Neural progenitor cell (in vitro differentiated cells): ENCODE results near the gene BMP2K. TPM values are rescaled to one million over a fixed set of nuclear protein-coding genes. Genes with fewer than 3 reads are reported as not detected.

Experiments used
- DNase-seq: peaks from one replicate; pipeline ENCODE4 v3.0.0-alpha.2; 2016; ENCODE audit warnings: low spot score
- H2AFZ ChIP-seq: fragments of 200-600 bp; sonication (generic); replicated peaks from 2 replicates; pipeline ENCODE4 v1.6.1; 2016; ENCODE audit warnings: antibody characterized with exemption
- H3F3A ChIP-seq: fragments of 200-600 bp; sonication (generic); 2 replicates; pipeline ENCODE4 v1.6.1; 2016; ENCODE audit warnings: antibody characterized with exemption, low read depth
- H3K27ac ChIP-seq: fragments of 200-600 bp; sonication (generic); 2 replicates; pipeline ENCODE4 v1.5.1; 2016; ENCODE audit warnings: mild to moderate bottlenecking
- H3K27me3 ChIP-seq: fragments of 200-600 bp; sonication (generic); 2 replicates; pipeline ENCODE4 v1.6.1; 2016; ENCODE audit warnings: mild to moderate bottlenecking, moderate library complexity
- H3K36me3 ChIP-seq: fragments of 200-600 bp; sonication (generic); 2 replicates; pipeline ENCODE4 v1.5.1; 2016
- H3K4me1 ChIP-seq: fragments of 200-600 bp; sonication (generic); 2 replicates; pipeline ENCODE4 v1.6.1; 2016; ENCODE audit warnings: mixed run types
- H3K4me2 ChIP-seq: fragments of 200-600 bp; sonication (generic); 2 replicates; pipeline ENCODE4 v1.6.1; 2016
- H3K4me3 ChIP-seq: fragments of 200-600 bp; sonication (generic); 2 replicates; pipeline ENCODE4 v1.5.1; 2016
- H3K79me2 ChIP-seq: fragments of 200-600 bp; sonication (generic); 2 replicates; pipeline ENCODE4 v1.6.1; 2016; ENCODE audit warnings: low read depth
- H3K9ac ChIP-seq: fragments of 200-600 bp; sonication (generic); 2 replicates; pipeline ENCODE4 v1.6.1; 2016
- H3K9me3 ChIP-seq: fragments of 200-600 bp; sonication (generic); 2 replicates; pipeline ENCODE4 v1.5.1; 2016; ENCODE audit warnings: low read depth
- H4K20me1 ChIP-seq: fragments of 200-600 bp; sonication (generic); 2 replicates; pipeline ENCODE4 v1.6.1; 2016; ENCODE audit warnings: low read depth
- H3K27ac Mint-ChIP-seq: 3 replicates; pipeline ENCODE4 v1.8.0; 2021; ENCODE audit warnings: mixed read lengths
- H3K27me3 Mint-ChIP-seq: 2 replicates; pipeline ENCODE4 v1.8.0; 2022; ENCODE audit warnings: low read depth, mild to moderate bottlenecking, inconsistent platforms, moderate library complexity, mixed read lengths; ENCODE audit not compliant: insufficient read depth
- H3K36me3 Mint-ChIP-seq: 3 replicates; pipeline ENCODE4 v1.8.0; 2021; ENCODE audit warnings: mixed read lengths
- H3K4me1 Mint-ChIP-seq: 3 replicates; pipeline ENCODE4 v1.8.0; 2021; ENCODE audit warnings: mixed read lengths
- H3K4me3 Mint-ChIP-seq: 3 replicates; pipeline ENCODE4 v1.8.0; 2021; ENCODE audit warnings: mild to moderate bottlenecking, moderate library complexity, mixed read lengths
- H3K9me3 Mint-ChIP-seq: 3 replicates; pipeline ENCODE4 v1.8.0; 2020; ENCODE audit warnings: mixed read lengths
- CTCF ChIP-seq: fragments of 200-600 bp; sonication (generic); IDR thresholded peaks from 2 replicates; pipeline ENCODE4 v1.5.1; 2017; ENCODE audit warnings: antibody characterized with exemption, mild to moderate bottlenecking
- EZH2 ChIP-seq: fragments of 200-600 bp; sonication (generic); IDR thresholded peaks from 2 replicates; pipeline ENCODE4 v1.6.1; 2017; ENCODE audit warnings: antibody characterized with exemption, mild to moderate bottlenecking, moderate library complexity
- EZH2phosphoT487 ChIP-seq: fragments of 200-600 bp; sonication (generic); IDR thresholded peaks from 2 replicates; pipeline ENCODE4 v1.6.1; 2017; ENCODE audit warnings: antibody characterized with exemption
- total RNA-seq: library from RNA; depleted of rRNA; stranded (reverse); fragments of >200 nt; gene quantifications from 2 replicates; pipeline ENCODE4 v1.2.3, GENCODE V29; 2015; ENCODE audit warnings: low replicate concordance

Gene BMP2K
- total RNA-seq, 1 donor from 2014 or later = 62.0 TPM

- Mint-ChIP-seq H3K4me3 (no peak overlapping the region), H3K4me1 (no peaks in the 10 kb centered on the region), H3K27me3 (peaks cover 1% of the 10 kb centered on the region), H3K36me3 (no peaks in the 10 kb centered on the region), H3K9me3 (no peaks in the 10 kb centered on the region), H3K27ac (no peak overlapping the region)
- H3K4me1 ChIP-seq = no peaks in the 10 kb centered on the region
- no peaks in the 10 kb centered on the region for H3K9me3 ChIP-seq
- TF ChIP-seq CTCF = no peak
- TF ChIP-seq EZH2phosphoT487 = no peak
- TF ChIP-seq EZH2 = no peak
- H3K9ac ChIP-seq = no peak overlapping the region
- no peaks in the 10 kb centered on the region for H4K20me1 ChIP-seq
- H3K4me2 ChIP-seq = no peak overlapping the region
- no peak overlapping the region for H3K4me3 ChIP-seq
- H2AFZ ChIP-seq = no peak overlapping the region
- no peaks in the 10 kb centered on the region for H3F3A ChIP-seq
- DNase-seq = no peak
- no peak overlapping the region for H3K27ac ChIP-seq
- no peaks in the 10 kb centered on the region for H3K79me2 ChIP-seq
- H3K36me3 ChIP-seq = no peaks in the 10 kb centered on the region
- no peaks in the 10 kb centered on the region for H3K27me3 ChIP-seq
Observed at GRCh38 chr4:78765432-78766006, 10.6 kb upstream of the BMP2K start.

- Mint-ChIP-seq H3K36me3 (no peaks in the 10 kb centered on the region), H3K27me3 (no peaks in the 10 kb centered on the region), H3K9me3 (no peaks in the 10 kb centered on the region), H3K27ac (no peak overlapping the region), H3K4me3 (no peak overlapping the region), H3K4me1 (no peaks in the 10 kb centered on the region)
- TF ChIP-seq EZH2phosphoT487 (no peak), CTCF (no peak), EZH2 (no peak)
- Histone ChIP-seq H4K20me1 (no peaks in the 10 kb centered on the region), H2AFZ (no peak overlapping the region), H3K4me1 (no peaks in the 10 kb centered on the region), H3F3A (no peaks in the 10 kb centered on the region), H3K79me2 (no peaks in the 10 kb centered on the region), H3K27ac (no peak overlapping the region), H3K9me3 (no peaks in the 10 kb centered on the region), H3K27me3 (no peaks in the 10 kb centered on the region), H3K36me3 (no peaks in the 10 kb centered on the region), H3K4me2 (no peak overlapping the region), H3K4me3 (no peak overlapping the region), H3K9ac (no peak overlapping the region)
- no peak for DNase-seq
Observed at GRCh38 chr4:78766026-78766425, 10.1 kb upstream of the BMP2K start.

GRCh38 chr4:78766650-78767049, 9.5 kb upstream of the BMP2K start:
- no peaks in the 10 kb centered on the region for H3K27me3 ChIP-seq
- no peaks in the 10 kb centered on the region for H3K36me3 ChIP-seq
- H3K27ac Mint-ChIP-seq = no peak overlapping the region
- no peaks in the 10 kb centered on the region for H3K9me3 ChIP-seq
- no peak overlapping the region for H2AFZ ChIP-seq
- H3K27ac ChIP-seq = no peak overlapping the region
- no peaks in the 10 kb centered on the region for H3K27me3 Mint-ChIP-seq
- H3K4me1 ChIP-seq = no peaks in the 10 kb centered on the region
- no peaks in the 10 kb centered on the region for H3K4me1 Mint-ChIP-seq
- H3F3A ChIP-seq = no peaks in the 10 kb centered on the region
- H3K4me3 ChIP-seq = no peak overlapping the region
- DNase-seq = no peak
- no peaks in the 10 kb centered on the region for H3K79me2 ChIP-seq
- no peaks in the 10 kb centered on the region for H4K20me1 ChIP-seq
- no peaks in the 10 kb centered on the region for H3K9me3 Mint-ChIP-seq
- no peak for TF ChIP-seq CTCF
- TF ChIP-seq EZH2 = no peak
- H3K36me3 Mint-ChIP-seq = no peaks in the 10 kb centered on the region
- no peak overlapping the region for H3K4me2 ChIP-seq
- no peak overlapping the region for H3K4me3 Mint-ChIP-seq
- H3K9ac ChIP-seq = no peak overlapping the region
